SU-DHL-6 (cell line): ENCODE measurements around the gene SOX6.

Source experiments
- EZH2phosphoT487 ChIP-seq: fragments of 200-600 bp; sonication (generic), shearing (Covaris generic); conservative IDR thresholded peaks from 2 replicates; pipeline ENCODE4 v1.6.1; 2018; ENCODE audit warnings: mild to moderate bottlenecking, antibody characterized with exemption, low read length, moderate library complexity, mixed read lengths
- TF ChIP-seq, protein P1 (sequence below): fragments of 200-600 bp; sonication (generic); IDR thresholded peaks from one replicate; pipeline ENCODE4 v1.5.1; 2017; ENCODE audit warnings: antibody characterized with exemption, mild to moderate bottlenecking, low read length, moderate library complexity; ENCODE audit not compliant: insufficient read depth, poor library complexity, severe bottlenecking

DNA sequence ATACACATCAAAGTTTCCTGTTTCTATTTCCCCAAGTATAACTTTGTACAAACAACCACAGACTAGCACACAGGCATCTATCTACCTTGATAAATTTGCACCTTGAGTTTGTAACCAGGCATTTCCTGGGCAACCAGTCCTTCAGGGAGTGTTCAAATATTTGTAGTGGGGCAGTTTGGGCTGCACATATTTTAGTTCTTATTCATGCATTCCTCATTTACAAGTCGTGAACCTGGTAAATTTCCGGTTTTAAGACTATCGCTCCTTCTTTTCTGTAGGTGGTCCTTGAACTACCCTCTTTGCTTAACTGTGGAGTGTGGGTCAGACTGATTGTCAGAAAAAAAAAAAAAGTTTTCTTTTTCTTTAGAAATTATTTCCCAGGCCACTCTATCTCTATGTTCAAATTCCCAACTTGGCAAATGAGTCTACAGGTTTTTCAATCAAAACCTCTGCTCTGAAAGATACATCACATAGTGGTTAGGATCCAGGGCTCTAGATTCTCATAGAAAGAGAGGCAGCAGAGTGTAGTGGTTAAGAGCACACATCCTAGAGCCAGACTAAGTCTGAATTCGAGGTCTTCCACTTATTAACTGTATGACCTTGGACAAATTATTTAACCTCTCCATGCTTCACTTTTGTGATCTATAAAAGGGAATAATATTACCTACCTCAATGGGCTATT is 201.5 kb downstream of the SOX6 start:
- TF ChIP-seq, protein P1, sequence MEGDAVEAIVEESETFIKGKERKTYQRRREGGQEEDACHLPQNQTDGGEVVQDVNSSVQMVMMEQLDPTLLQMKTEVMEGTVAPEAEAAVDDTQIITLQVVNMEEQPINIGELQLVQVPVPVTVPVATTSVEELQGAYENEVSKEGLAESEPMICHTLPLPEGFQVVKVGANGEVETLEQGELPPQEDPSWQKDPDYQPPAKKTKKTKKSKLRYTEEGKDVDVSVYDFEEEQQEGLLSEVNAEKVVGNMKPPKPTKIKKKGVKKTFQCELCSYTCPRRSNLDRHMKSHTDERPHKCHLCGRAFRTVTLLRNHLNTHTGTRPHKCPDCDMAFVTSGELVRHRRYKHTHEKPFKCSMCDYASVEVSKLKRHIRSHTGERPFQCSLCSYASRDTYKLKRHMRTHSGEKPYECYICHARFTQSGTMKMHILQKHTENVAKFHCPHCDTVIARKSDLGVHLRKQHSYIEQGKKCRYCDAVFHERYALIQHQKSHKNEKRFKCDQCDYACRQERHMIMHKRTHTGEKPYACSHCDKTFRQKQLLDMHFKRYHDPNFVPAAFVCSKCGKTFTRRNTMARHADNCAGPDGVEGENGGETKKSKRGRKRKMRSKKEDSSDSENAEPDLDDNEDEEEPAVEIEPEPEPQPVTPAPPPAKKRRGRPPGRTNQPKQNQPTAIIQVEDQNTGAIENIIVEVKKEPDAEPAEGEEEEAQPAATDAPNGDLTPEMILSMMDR: no peak
- TF ChIP-seq EZH2phosphoT487: no peak
